ENCODE results near the gene UBR4. TPM values are rescaled to one million over a fixed set of nuclear protein-coding genes. Genes with fewer than 3 reads are reported as not detected.

Gene UBR4
- polyA plus RNA-seq, 1 donor from 2014 or later = 49.7 TPM

DNA sequence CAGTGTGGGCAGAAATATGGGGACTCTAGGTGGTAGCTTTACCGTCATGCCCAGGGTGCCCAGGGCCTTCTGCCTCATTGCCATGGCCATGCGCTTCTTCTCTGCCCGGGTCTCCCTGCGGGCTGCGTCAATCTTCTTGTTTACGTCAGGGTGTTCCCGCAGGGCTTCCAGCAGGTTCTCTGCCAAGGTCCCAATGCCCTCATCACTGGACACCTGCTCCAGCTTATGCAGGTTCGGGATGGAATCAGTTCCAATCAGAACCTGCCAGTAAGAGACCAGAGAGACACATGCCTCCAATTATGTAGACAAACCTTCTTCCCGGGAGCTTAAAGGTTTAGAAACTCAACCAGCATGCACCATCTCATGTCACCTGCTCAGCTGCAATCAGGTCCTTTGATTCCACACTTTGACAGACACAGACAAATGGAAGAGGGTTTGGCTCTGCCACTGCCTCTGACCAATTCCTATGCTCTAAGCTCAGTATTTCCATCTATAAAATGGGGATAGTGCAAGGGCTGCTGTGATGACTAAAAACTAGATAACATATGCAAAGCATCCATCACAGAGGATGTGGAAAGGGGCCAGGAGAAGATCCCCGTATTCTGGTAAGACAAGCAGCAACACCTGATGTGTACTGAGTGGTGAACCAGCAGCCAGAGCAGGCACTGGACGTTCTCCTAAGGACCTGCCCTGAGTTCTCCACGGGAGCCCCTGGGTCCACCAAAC is 121.2 kb downstream of the UBR4 start:
- no peaks in the 10 kb centered on the region for H4K20me1 ChIP-seq (ENCODE audit: insufficient read depth)
- no peaks in the 10 kb centered on the region for H3K79me2 ChIP-seq (replicated peaks; ENCODE audit: insufficient read depth, low read length)
- peaks cover 16% of the 10 kb centered on the region for H3K36me3 ChIP-seq (ENCODE audit: insufficient read depth, low read length)
- H3K4me3 ChIP-seq (ENCODE audit: low read length) = no peak overlapping the region
- no peak overlapping the region for H3K4me2 ChIP-seq (ENCODE audit: low read length)
- H3K9ac ChIP-seq (ENCODE audit: low read length) = no peak overlapping the region
- no peaks in the 10 kb centered on the region for H3K9me2 ChIP-seq (ENCODE audit: insufficient read depth, low read length)
- no peaks in the 10 kb centered on the region for H3K27me3 ChIP-seq (ENCODE audit: insufficient read depth, low read depth, low read length)
- TF ChIP-seq MXI1 (conservative IDR thresholded peaks at IDR 0.05; ENCODE audit: poor library complexity, severe bottlenecking) (no peak), POLR2AphosphoS5 (IDR thresholded peaks at IDR 0.05) (no peak), RAD21 (conservative IDR thresholded peaks at IDR 0.05) (no peak), EP300 (conservative IDR thresholded peaks at IDR 0.05; ENCODE audit: poor library complexity, severe bottlenecking) (no peak), EZH2 (IDR thresholded peaks at IDR 0.05; ENCODE audit: borderline replicate concordance, insufficient read depth, low read length, poor library complexity, severe bottlenecking) (no peak), SMC3 (conservative IDR thresholded peaks at IDR 0.05; ENCODE audit: poor library complexity) (no peak), TAF1 (IDR thresholded peaks at IDR 0.05; ENCODE audit: low read depth) (no peak)
- TF ChIP-seq, protein P1, sequence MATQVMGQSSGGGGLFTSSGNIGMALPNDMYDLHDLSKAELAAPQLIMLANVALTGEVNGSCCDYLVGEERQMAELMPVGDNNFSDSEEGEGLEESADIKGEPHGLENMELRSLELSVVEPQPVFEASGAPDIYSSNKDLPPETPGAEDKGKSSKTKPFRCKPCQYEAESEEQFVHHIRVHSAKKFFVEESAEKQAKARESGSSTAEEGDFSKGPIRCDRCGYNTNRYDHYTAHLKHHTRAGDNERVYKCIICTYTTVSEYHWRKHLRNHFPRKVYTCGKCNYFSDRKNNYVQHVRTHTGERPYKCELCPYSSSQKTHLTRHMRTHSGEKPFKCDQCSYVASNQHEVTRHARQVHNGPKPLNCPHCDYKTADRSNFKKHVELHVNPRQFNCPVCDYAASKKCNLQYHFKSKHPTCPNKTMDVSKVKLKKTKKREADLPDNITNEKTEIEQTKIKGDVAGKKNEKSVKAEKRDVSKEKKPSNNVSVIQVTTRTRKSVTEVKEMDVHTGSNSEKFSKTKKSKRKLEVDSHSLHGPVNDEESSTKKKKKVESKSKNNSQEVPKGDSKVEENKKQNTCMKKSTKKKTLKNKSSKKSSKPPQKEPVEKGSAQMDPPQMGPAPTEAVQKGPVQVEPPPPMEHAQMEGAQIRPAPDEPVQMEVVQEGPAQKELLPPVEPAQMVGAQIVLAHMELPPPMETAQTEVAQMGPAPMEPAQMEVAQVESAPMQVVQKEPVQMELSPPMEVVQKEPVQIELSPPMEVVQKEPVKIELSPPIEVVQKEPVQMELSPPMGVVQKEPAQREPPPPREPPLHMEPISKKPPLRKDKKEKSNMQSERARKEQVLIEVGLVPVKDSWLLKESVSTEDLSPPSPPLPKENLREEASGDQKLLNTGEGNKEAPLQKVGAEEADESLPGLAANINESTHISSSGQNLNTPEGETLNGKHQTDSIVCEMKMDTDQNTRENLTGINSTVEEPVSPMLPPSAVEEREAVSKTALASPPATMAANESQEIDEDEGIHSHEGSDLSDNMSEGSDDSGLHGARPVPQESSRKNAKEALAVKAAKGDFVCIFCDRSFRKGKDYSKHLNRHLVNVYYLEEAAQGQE (IDR thresholded peaks at IDR 0.05; ENCODE audit: borderline replicate concordance) = no peak
- TF ChIP-seq, protein P2, sequence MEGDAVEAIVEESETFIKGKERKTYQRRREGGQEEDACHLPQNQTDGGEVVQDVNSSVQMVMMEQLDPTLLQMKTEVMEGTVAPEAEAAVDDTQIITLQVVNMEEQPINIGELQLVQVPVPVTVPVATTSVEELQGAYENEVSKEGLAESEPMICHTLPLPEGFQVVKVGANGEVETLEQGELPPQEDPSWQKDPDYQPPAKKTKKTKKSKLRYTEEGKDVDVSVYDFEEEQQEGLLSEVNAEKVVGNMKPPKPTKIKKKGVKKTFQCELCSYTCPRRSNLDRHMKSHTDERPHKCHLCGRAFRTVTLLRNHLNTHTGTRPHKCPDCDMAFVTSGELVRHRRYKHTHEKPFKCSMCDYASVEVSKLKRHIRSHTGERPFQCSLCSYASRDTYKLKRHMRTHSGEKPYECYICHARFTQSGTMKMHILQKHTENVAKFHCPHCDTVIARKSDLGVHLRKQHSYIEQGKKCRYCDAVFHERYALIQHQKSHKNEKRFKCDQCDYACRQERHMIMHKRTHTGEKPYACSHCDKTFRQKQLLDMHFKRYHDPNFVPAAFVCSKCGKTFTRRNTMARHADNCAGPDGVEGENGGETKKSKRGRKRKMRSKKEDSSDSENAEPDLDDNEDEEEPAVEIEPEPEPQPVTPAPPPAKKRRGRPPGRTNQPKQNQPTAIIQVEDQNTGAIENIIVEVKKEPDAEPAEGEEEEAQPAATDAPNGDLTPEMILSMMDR (IDR thresholded peaks at IDR 0.05; ENCODE audit: poor library complexity, severe bottlenecking) = no peak
- H3F3A ChIP-seq (ENCODE audit: insufficient read depth, low read length, poor library complexity, severe bottlenecking) = no peaks in the 10 kb centered on the region
- no peak overlapping the region for H3K27ac ChIP-seq (ENCODE audit: low read length)
- no peaks in the 10 kb centered on the region for H3K9me3 ChIP-seq (ENCODE audit: low read length)
- H2AFZ ChIP-seq (ENCODE audit: low read depth, low read length) = no peak overlapping the region

DNA sequence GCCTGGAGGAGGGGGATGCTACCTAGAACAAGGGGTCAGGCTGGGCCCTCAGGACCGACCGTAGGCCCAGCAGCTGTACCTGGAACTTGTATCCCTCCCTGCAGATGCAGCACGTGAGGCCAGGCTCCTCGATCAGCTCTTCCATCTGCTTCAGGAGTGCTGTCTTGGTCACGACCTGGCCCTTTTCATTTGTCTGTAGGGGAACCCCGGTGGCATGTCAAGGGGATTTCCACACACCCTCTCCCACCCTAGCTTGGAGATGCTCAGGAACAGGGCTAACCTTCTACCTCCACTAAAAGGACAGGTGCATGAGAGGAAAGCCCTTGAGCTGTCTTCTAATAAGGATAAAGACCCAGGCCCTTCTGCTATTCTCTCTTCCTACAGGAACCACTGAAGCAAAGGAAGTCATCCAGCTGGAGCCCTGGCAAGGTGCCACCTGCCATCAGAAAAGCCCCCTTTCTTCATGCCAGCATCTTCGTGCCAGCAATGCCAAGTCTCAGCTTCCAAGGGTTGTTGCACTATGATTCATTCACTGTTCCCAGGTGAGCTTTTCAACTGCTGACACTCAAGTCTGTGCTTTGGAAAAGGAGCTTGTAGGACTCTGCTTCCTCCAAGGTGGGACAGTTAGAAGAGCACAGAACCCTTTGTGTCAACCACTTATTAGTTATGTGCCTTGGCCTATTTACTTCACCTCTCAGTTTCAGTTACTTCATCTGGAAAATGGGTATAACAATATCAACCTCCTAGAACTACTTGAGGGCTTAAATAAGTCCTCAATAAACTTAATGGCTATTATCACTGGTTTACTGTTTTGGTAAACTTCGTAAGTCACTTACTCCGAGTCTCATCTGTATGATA is 122.1 kb downstream of the UBR4 start:
- TF ChIP-seq EP300 (conservative IDR thresholded peaks at IDR 0.05; ENCODE audit: poor library complexity, severe bottlenecking) = no peak
- no peak for TF ChIP-seq RAD21 (conservative IDR thresholded peaks at IDR 0.05)
- TF ChIP-seq, protein P1 (IDR thresholded peaks at IDR 0.05; ENCODE audit: borderline replicate concordance) = no peak
- no peak for TF ChIP-seq SMC3 (conservative IDR thresholded peaks at IDR 0.05; ENCODE audit: poor library complexity)
- TF ChIP-seq, protein P2 (IDR thresholded peaks at IDR 0.05; ENCODE audit: poor library complexity, severe bottlenecking) = no peak
- no peak for TF ChIP-seq EZH2 (IDR thresholded peaks at IDR 0.05; ENCODE audit: borderline replicate concordance, insufficient read depth, low read length, poor library complexity, severe bottlenecking)
- no peak for TF ChIP-seq MXI1 (conservative IDR thresholded peaks at IDR 0.05; ENCODE audit: poor library complexity, severe bottlenecking)
- no peak for TF ChIP-seq POLR2AphosphoS5 (IDR thresholded peaks at IDR 0.05)
- no peak for TF ChIP-seq TAF1 (IDR thresholded peaks at IDR 0.05; ENCODE audit: low read depth)

More for the DNA sequence above, 122.1 kb downstream of the UBR4 start:
- Histone ChIP-seq H3K27ac (ENCODE audit: low read length) (no peak overlapping the region), H4K20me1 (ENCODE audit: insufficient read depth) (no peaks in the 10 kb centered on the region), H3K36me3 (ENCODE audit: insufficient read depth, low read length) (peaks cover 9% of the 10 kb centered on the region), H3K9ac (ENCODE audit: low read length) (no peak overlapping the region), H3K9me2 (ENCODE audit: insufficient read depth, low read length) (no peaks in the 10 kb centered on the region), H3K27me3 (ENCODE audit: insufficient read depth, low read depth, low read length) (no peaks in the 10 kb centered on the region), H3K4me3 (ENCODE audit: low read length) (no peak overlapping the region), H3K79me2 (replicated peaks; ENCODE audit: insufficient read depth, low read length) (no peaks in the 10 kb centered on the region), H2AFZ (ENCODE audit: low read depth, low read length) (no peak overlapping the region), H3K9me3 (ENCODE audit: low read length) (no peaks in the 10 kb centered on the region), H3F3A (ENCODE audit: insufficient read depth, low read length, poor library complexity, severe bottlenecking) (no peaks in the 10 kb centered on the region), H3K4me2 (ENCODE audit: low read length) (no peak overlapping the region)
